Activated CD8-positive, alpha-beta memory T cell treated with anti-CD3 and anti-CD28 coated beads, Interleukin-2, amount 50 U/mL, for 24 hours (primary cell): Measurements from ENCODE around the gene CHIT1.
"Not testable (repeated sequence)": the region's sequence is repeated elsewhere in the genome, so short reads cannot be mapped to it uniquely, and the experiment has no call there.

ENCODE experiments used
- DNase-seq: peaks from one replicate; pipeline ENCODE4 v3.0.0-alpha.2; 2020; ENCODE audit errors: extremely low read depth

CHIT1 gene

DNA sequence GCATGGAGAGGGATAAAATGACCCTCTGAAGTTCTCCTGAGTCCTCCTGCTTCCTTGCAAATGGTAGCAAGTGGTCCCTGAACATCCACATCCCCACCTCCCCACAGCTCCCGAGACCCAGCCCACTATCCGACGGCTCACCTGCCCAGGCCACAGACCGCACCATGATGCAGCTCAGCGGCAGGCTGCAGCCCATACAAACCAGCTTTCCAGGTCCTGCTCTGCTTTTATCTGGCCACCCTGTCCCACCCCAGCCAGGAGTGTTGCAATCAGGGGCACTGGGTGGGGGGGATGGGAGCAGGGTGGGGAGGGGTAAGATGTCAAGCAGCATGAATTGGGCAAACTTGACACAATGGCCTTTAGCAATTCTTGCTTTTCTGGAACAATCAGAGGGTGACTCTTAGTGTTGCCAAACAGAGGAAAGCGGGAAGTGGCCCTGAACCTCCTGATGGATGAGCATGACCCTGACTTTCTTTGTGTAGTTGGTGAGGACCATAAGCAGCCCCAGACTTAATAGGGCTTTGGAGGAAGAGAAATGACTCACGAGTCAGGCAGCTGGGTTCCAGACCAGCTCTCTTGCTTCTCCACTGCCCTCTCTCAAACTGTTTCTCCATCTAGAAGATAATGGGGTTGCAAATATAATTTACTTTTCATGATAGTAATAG, at the start of gene CHIT1:
CHIT1 (minus strand) TSS at position 203 of the 665 bp plus-strand sequence; CDS start at position 166, 37 bp downstream.
- no peak for DNase-seq

- no peak for DNase-seq
Measured at GRCh38 chr1:203278885-203279406, 49.5 kb upstream of the CHIT1 start.

- no peak for DNase-seq
Measured at GRCh38 chr1:203278082-203278884, 48.8 kb upstream of the CHIT1 start.

DNA sequence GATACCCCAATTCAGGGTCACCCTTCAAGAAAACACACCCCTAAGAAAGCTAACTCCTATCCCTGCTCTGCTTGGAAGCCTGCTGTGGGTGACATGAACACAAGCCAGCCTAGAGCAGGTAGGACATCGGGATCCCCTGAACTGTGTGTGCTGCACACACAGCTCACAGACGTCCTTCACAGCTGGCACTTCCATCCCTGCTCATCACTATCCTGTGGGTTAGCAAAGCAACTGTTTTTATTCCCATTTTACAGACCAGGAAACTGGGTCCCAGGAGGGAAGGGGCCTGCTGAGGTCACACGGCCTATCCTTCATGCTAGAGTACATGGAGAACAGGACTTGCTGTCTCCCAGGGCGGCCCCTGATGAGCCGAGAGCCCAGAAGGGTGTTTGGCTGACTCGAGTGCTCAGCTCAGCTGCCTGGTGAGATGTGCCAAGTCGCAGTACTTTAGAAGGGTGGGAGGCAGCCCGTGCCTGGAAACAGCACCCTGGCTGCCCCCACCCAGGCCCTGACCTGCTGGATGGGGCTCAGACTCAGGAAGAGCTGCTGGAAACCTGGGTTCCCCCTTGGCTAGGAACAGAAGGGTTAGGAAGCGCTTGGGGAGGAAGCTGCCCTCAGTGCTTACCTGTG, 47.6 kb upstream of the CHIT1 start:
- DNase-seq, result no peak

DNA sequence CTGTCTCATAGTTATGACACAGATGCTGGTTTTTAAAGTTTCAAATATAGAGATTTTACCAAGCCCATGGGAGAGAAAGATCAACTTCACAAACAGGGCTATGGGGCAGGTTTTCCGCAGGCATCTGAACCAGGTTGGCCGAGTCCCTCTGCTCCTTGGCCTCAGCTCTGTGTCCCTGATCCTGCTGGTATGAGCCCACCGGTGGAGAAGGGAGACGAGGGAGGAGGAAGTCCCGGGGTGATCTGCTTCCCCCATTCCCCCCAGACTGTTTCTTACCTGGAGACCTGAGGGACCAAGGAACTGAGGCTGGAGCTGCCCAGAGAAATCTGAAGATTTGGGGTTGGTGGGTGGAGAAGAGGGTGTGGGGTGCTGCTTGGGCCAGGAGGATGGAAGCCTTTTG, 46.9 kb upstream of the CHIT1 start:
- no peak for DNase-seq

- no peak for DNase-seq
Measured at GRCh38 chr1:203275656-203276272, 46.3 kb upstream of the CHIT1 start.

DNA sequence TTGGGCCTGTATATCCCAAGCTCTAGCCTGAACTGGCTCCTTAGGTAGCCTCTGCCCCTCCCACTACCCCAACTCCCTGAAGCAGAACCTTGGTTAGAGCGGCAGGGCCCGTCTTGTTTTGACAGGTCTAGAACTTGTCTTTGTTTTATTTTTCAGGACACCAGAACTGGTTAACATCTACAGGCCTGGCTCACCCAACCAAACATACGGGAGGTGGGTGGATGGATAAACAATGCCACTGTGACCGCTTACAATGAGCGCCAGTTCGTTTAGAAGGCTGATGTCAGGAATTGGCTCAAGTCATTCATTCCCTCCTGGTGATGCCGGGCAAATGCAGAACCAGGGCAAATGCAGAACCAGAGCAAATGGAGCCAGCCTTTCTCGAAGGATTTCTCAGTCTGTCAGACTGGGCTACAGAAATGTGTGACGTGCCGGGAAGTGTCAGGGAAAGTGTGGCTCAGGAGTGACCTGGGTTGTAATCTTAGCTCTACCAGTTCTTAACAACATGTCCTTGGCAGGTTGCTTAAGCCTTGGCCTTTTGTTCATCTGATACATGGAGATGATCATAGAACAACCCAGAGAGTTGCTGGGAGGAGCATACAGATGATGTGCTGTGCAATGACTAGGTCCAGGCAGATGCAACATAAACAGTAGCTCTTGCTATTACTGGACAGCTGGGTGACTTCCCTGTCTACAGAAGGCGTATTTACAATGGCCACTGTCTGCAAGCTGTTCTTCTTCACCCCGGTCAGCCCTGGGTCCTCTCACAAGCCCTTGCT, 45.3 kb upstream of the CHIT1 start:
- DNase-seq, result no peak

- DNase-seq, result no peak
Measured at GRCh38 chr1:203273869-203274602, 44.6 kb upstream of the CHIT1 start.

DNA sequence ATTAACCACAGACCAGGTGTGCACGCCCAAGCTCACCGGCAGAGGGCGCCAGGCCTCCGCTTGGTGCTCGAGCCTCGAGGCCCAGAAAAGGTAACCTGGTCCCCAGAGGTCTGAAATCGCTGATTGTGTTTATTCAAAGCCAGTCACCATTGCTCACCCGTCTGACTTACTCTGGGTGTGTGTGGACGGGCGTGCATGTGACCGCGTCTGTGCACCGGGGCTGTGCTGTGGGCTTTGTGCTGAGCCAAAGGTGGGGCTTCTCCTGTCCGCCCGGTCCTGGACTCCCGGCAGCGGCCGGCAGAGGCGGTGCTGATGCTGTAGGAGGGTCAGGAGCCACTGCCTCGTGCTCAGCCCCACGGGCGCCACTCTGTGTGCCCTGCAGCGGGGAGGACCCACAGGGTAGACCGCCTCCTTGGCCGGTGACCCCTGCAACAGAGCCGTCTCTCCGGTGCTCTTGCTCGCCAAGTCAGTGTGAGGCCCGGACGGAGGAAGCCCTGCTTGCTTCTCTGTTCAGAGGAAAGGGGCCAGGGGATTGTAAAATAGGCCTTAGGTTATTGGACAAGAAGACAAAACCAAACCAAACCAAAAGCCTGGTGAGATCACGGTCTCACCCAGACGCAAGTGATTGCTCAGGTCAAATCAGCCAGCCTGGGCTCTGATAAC, 43.9 kb upstream of the CHIT1 start:
- DNase-seq, result peak; percentile 77

DNA sequence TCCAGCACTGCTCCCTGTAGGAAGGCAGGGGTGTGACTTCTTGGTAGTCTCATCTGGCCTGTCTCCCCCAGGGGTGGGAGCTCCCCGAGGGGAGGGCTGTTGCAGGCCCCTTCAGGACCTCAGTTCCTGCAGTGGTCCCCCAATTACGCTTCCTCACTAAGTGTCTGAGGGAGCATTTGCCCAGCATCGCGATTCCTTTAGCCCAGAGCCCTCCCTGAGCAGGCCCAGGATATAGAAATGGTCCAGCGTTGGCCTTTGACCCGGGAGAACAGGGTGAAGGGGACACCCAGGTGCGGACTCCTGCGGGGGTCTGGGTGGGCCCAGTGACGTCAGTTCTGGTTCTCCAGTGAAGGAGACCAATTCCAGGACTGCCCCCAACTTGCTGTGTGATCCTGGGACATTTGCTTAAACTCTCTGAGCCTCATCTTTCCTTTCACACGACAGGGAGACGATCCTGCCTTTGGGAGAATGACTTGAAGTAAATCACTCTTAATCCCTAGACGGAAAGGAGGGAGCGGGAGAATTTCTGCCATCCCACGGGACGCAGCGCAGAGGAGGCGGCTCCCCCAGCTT, 43.2 kb upstream of the CHIT1 start:
- DNase-seq, result no peak

DNA sequence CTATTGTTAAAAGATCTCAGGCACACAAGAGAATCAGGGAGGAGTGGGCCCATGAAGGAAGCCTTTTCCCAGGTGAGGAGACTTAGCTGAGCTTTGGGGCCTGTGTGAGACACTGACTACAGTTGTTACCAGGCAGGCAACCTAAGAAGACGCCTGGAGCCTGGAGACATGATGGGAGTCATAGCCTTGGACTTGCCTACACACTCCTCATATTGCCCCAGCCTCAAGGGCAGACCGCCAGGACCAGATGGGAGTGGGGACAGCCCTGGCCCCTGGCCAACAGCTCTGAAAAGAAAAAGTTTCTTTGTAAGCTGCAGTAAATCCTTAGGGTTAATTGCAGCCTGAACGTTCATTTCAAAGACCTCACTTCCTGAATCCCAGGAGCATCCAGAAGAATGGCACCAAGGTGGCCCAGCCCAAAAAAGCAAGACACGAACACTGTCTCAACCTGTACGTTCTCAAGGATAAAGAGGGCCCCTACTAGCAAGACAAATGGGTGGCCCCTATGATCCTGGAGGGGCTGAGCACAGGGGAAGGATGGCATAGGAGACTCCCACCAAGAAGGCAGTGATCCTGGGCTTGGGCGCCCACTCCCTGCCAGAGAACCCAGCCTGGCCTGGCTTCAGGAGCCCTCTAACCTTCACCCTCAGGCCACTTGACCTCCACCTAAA, 42.6 kb upstream of the CHIT1 start:
- no peak for DNase-seq

DNA sequence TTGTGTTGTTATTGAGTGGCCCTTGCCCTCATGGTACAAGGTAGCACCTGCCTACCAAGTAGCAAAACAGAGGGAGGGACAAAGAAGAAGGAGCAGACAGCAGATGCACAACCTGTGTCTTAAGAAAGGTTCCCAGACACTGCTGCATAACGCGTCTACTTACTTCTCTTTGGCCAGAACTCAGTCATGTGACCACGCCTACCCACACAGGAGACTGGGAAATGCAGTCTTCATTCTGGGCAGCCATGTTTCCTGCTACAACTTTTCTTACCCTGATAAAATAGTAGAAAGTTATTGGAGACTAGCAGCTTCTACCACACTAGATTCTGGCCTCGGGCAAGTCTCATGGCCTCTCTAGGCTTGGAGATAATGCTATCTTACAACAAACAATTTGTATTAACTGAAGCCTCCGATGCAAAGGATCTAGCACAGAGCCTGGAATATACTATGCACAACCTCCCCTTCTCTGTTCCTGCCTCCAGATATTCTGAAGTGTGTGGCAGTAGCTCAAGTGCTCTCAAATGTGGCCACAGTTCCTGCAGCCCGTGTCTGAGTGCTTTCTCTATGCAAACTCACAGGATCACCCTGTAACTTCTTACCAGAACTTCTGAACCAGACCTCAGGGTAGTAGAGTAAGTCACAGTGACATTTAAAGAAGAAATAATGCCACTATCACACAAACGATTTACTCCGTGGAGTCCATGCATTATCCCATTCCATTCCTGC, 41.7 kb upstream of the CHIT1 start:
- DNase-seq, result peak; percentile 54

DNA sequence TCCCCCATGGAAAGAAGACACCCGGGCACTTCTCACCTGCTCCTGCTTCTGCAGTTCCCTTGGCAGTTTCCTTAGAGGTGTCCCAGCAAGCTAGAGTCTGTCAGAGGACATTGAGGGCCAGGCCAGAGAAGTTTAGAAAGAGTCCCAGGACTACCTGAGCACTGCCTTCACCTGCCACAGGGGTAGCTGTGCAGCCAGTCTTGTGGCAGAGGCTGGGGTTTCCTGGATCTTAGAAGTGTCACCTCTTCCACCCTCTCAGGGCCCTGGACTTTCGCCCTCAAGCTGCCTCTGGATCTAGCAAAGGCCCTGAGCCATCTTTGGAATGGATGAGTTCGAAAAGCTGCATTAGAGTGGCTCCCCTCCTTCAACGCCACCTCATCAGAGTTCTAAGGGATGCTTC, 41.0 kb upstream of the CHIT1 start:
- DNase-seq, result no peak

DNA sequence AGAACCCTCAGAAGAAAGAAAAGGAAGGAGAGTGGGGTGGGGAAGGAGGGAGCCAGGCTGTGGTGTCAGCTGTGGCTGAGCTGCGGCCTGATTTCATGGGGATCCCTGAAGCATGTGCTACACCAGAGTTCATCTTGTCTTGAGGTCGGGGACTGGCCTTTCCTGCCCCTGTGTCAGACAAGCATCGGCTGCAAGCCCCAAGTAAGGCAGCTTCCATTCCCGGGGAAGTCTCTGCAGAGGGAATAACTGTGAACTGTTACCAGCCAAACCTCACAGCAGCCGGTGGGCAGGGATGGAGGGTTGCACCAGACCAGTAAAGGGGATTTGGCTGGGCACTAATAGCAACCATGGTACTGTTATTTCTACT, 40.2 kb upstream of the CHIT1 start:
- DNase-seq, result no peak

DNA sequence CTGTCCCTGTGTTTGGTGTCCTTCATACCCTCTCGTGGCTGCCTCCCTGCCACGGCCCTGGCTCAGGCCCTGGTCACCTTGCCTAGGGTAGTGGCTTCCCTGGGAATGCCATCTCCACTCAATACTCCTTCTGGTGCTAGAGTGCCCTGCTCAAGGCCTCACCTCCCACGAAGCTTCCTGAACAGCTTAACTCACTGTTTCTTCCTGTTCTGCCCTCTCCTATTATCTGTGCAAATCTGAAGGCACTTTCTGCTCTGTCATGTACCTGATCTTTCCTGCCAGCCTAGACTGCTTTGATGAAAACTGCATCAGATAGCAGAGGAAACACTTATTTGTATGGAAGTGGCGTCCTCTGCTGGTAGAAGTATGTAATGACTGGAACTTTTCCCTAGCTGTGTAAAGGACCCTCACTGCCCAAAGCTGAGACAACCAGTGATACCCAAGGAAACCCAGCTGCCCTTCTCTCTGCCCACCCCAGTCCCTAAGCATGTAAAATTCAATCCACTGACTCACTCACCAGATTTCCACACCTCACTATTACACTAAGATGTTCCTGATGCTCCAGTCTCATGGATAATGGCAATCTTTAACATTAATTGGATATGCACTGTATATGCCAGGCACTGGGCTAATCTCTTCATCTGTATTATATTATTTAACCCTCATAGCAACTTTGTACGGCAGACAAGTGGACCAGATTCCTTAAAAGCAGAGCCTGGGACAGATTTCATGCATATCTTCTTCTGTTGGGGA, 39.6 kb upstream of the CHIT1 start:
- DNase-seq, result no peak

GRCh38 chr1:203267912-203268311, 38.4 kb upstream of the CHIT1 start:
- no peak for DNase-seq

GRCh38 chr1:203267347-203267846, 37.9 kb upstream of the CHIT1 start:
- peak; percentile 63 for DNase-seq

DNA sequence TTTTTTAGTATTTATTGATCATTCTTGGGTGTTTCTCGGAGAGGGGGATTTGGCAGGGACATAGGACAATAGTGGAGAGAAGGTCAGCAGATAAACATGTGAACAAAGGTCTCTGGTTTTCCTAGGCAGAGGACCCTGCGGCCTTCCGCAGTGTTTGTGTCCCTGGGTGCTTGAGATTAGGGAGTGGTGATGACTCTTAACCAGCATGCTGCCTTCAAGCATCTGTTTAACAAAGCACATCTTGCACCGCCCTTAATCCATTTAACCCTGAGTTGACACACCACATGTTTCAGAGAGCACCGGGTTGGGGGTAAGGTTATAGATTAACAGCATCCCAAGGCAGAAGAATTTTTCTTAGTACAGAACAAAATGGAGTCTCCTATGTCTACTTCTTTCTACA, 36.7 kb upstream of the CHIT1 start:
- DNase-seq, result not testable (repeated sequence)
